ENCODE data around the gene TIPRL. TPM values are rescaled to one million over a fixed set of nuclear protein-coding genes. Genes with fewer than 3 reads are reported as not detected.

The TIPRL gene
- polyA plus RNA-seq, 2 of the 4 experiments (the other 2 are of a cell fraction) = 31.6 to 70.7 TPM

DNA sequence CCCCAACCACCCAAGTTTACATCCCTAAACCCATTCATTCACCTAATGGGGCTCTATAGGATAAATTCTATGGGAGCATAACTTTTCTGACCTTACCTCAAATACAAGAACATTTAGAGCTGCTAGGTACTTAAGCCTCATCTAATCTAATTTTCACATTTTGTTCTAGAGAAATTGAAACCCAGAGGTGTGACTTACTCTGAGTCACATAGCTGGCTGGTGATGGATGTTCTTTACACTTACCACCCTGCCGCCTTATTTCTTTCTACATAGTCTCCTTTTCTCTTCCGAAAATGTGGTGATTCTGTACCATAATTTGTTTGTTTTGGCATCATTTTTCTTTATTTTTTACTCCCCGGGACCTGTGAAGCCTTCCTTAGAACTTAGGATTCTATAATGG, 20.3 kb downstream of the TIPRL start:
- no peak for DNase-seq (ENCODE audit: low read depth in 1 of 2, low spot score in 1 of 2)
- Histone ChIP-seq H3K27ac (no peak overlapping the region), H3K4me2 (no peak overlapping the region), H3K4me1 (no peaks in the 10 kb centered on the region), H3K4me3 (no peak overlapping the region), H3K9me3 (no peaks in the 10 kb centered on the region)
- ChIA-PET CTCF (no interaction called here), POLR2A (no interaction called here)
- ATAC-seq = no peak
- TF ChIP-seq HOXA7 (CRISPR knock-in tag; IDR thresholded peaks at IDR 0.05) (no peak), KDM1A (IDR thresholded peaks at IDR 0.05; ENCODE audit: low read depth) (no peak), REST (IDR thresholded peaks at IDR 0.05) (no peak), SMC3 (IDR thresholded peaks at IDR 0.05) (no peak), MAFK (IDR thresholded peaks at IDR 0.05; ENCODE audit: partially characterized antibody) (no peak), E2F6 (IDR thresholded peaks at IDR 0.05; ENCODE audit: borderline replicate concordance, low read depth) (no peak), PHF8 (IDR thresholded peaks at IDR 0.05; ENCODE audit: borderline replicate concordance, low read depth) (no peak), CHD4 (IDR thresholded peaks at IDR 0.05; ENCODE audit: borderline replicate concordance) (no peak), GATA3 (IDR thresholded peaks at IDR 0.05; ENCODE audit: borderline replicate concordance) (no peak), CEBPB (IDR thresholded peaks at IDR 0.05) (no peak), HOXB13 (CRISPR knock-in tag; IDR thresholded peaks at IDR 0.05; ENCODE audit: low read depth) (no peak), HOXB5 (CRISPR knock-in tag; IDR thresholded peaks at IDR 0.05) (no peak), MAZ (IDR thresholded peaks at IDR 0.05; ENCODE audit: borderline replicate concordance, low read depth, low read length) (no peak), HDAC2 (IDR thresholded peaks at IDR 0.05) (no peak), JUN (IDR thresholded peaks at IDR 0.05) (no peak), POLR2A (IDR thresholded peaks at IDR 0.05; ENCODE audit: low read length) (no peak)
- TF ChIP-seq, protein P1, sequence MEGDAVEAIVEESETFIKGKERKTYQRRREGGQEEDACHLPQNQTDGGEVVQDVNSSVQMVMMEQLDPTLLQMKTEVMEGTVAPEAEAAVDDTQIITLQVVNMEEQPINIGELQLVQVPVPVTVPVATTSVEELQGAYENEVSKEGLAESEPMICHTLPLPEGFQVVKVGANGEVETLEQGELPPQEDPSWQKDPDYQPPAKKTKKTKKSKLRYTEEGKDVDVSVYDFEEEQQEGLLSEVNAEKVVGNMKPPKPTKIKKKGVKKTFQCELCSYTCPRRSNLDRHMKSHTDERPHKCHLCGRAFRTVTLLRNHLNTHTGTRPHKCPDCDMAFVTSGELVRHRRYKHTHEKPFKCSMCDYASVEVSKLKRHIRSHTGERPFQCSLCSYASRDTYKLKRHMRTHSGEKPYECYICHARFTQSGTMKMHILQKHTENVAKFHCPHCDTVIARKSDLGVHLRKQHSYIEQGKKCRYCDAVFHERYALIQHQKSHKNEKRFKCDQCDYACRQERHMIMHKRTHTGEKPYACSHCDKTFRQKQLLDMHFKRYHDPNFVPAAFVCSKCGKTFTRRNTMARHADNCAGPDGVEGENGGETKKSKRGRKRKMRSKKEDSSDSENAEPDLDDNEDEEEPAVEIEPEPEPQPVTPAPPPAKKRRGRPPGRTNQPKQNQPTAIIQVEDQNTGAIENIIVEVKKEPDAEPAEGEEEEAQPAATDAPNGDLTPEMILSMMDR (IDR thresholded peaks at IDR 0.05) = no peak
- WGBS (ENCODE audit: missing lambda C conversion rate) = 53% methylated on average over 3 of the region's 3 CpGs
- no peak for FAIRE-seq

DNA sequence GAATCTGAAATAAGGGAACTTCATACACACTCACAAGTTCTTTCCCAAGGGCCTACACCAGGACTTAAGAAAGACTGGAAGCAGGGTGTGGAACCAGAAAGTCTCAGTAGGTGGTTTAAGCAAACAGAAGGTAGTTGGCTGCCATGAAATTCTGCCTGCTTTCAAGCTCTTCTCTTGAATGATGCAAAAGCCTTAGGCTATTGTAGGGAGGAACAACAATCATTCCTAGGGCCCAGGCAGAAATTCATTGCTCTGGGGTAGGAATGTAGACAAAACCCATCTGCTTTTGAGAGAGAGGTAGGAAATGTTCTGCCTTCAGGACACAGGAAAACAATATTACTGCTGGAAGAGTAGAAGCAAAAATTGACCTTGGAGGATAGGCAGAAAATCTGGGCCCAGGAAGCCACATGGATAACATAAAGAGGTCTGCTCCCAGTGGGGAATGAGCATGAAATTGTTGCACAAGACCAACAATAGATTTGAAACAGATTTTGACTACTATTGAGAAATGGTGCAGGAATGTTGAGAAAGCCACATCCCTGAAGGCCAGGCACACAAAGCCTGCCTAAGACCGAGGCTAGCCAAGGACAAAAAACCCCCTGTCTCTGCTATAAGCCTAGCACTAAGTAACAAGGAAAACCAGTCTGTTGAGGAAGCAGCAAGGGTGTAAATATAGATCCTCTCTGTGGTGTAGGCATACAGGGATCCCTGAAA, 24.3 kb downstream of the TIPRL start:
- 88% methylated on average over 1 of the region's 1 CpG for WGBS (ENCODE audit: missing lambda C conversion rate)
- no peak for FAIRE-seq
- no peaks in the 10 kb centered on the region for H3K4me1 ChIP-seq
- no peak overlapping the region for H3K4me3 ChIP-seq
- no peaks in the 10 kb centered on the region for H3K9me3 ChIP-seq
- no peak for ATAC-seq
- H3K4me2 ChIP-seq = no peak overlapping the region
- DNase-seq (ENCODE audit: low read depth in 1 of 2, low spot score in 1 of 2) = no peak
- TF ChIP-seq EHF (CRISPR knock-in tag; IDR thresholded peaks at IDR 0.05) = no peak
- TF ChIP-seq BHLHE40 (IDR thresholded peaks at IDR 0.05; ENCODE audit: low read depth, low read length) = no peak
- TF ChIP-seq MAFK (IDR thresholded peaks at IDR 0.05; ENCODE audit: partially characterized antibody) = no peak
- TF ChIP-seq EP300 (IDR thresholded peaks at IDR 0.05) = no peak
- no peak for TF ChIP-seq RARB (CRISPR knock-in tag; IDR thresholded peaks at IDR 0.05)
- TF ChIP-seq MYC (IDR thresholded peaks at IDR 0.05; ENCODE audit: borderline replicate concordance, low read length) = no peak
- no peak for TF ChIP-seq RNF2 (IDR thresholded peaks at IDR 0.05; ENCODE audit: borderline replicate concordance, low read depth)
- no peak for TF ChIP-seq GATA3 (IDR thresholded peaks at IDR 0.05; ENCODE audit: borderline replicate concordance)
- no peak for TF ChIP-seq CBX2 (IDR thresholded peaks at IDR 0.05; ENCODE audit: borderline replicate concordance, low read depth)
- TF ChIP-seq PHF8 (IDR thresholded peaks at IDR 0.05; ENCODE audit: borderline replicate concordance, low read depth) = no peak
- TF ChIP-seq, protein P2, sequence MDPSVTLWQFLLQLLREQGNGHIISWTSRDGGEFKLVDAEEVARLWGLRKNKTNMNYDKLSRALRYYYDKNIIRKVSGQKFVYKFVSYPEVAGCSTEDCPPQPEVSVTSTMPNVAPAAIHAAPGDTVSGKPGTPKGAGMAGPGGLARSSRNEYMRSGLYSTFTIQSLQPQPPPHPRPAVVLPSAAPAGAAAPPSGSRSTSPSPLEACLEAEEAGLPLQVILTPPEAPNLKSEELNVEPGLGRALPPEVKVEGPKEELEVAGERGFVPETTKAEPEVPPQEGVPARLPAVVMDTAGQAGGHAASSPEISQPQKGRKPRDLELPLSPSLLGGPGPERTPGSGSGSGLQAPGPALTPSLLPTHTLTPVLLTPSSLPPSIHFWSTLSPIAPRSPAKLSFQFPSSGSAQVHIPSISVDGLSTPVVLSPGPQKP (IDR thresholded peaks at IDR 0.05; ENCODE audit: low read depth, low read length) = no peak
- ChIA-PET CTCF (no interaction called here), POLR2A (no interaction called here)
- H3K27ac ChIP-seq = no peak overlapping the region

All from A549 (cell line).